ENCODE results near the gene RCBTB1.

- TF ChIP-seq YY1 (IDR thresholded peaks at IDR 0.05; ENCODE audit: insufficient read depth, insufficient read length) (no peak), ZNF274 (IDR thresholded peaks at IDR 0.05; ENCODE audit: low read depth, low read length) (no peak)
Measured at GRCh38 chr13:49559006-49559405, 26.4 kb downstream of the RCBTB1 start.
